ENCODE measurements around the gene C1orf115.

DNA sequence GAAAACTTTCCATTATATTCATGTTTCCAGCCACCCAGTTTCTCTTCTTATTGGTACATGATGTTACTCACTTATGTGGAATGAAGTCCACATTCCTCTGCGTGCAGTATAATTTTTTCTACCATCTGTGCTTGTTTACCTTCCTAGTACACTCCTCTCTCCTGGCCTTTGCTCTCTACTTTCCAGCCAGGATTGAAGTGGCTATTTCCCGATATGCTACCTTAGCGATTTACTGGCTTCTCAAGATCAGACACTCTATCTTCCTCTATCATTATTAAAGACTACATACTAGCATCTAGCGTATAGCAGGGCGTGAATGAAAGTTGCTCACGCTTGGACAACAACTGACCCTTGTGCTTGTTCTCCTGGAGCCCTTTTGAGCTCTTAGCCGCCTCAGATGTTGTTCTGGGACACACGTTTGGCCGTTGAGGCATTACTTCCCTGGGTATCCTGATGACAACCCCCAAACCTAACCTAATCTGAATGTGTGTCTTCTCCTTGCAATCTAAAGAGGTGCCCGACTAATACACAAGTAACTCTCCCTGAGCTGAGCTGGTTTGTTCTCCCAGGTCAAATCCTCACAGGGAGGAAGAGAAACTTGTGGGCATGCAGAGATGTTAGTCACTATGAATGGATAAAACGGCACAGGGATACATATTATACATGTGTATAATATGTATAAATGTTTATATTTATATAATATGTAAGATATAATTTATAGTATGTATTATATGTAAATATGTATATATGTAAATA lies 44.6 kb downstream of the C1orf115 start:
- TF ChIP-seq, protein P1, sequence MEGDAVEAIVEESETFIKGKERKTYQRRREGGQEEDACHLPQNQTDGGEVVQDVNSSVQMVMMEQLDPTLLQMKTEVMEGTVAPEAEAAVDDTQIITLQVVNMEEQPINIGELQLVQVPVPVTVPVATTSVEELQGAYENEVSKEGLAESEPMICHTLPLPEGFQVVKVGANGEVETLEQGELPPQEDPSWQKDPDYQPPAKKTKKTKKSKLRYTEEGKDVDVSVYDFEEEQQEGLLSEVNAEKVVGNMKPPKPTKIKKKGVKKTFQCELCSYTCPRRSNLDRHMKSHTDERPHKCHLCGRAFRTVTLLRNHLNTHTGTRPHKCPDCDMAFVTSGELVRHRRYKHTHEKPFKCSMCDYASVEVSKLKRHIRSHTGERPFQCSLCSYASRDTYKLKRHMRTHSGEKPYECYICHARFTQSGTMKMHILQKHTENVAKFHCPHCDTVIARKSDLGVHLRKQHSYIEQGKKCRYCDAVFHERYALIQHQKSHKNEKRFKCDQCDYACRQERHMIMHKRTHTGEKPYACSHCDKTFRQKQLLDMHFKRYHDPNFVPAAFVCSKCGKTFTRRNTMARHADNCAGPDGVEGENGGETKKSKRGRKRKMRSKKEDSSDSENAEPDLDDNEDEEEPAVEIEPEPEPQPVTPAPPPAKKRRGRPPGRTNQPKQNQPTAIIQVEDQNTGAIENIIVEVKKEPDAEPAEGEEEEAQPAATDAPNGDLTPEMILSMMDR (conservative IDR thresholded peaks at IDR 0.05), result no peak
- TF ChIP-seq EZH2 (IDR thresholded peaks at IDR 0.05; ENCODE audit: low read depth), result no peak

Measured in PC-9 (cell line).